HepG2 (cell line): Measurements from ENCODE around the gene CCDC73. TPM values are rescaled to one million over a fixed set of nuclear protein-coding genes. Genes with fewer than 3 reads are reported as not detected.

ENCODE experiments used
- BRD4 ChIP-seq: sonication (generic); formaldehyde crosslinking; IDR thresholded peaks from 2 replicates; pipeline ENCODE4 v1.4.0; 2020; ENCODE audit warnings: missing genetic modification reagents
- FOXA1 ChIP-seq, 2 experiments: fragments of 450-650 bp in 1 of 2; sonication (generic) in 1 of 2; formaldehyde crosslinking in 1 of 2; IDR thresholded peaks; 2 replicates each; pipeline versions ENCODE4 v1.4.0 to v1.6.1; 2016 to 2020; ENCODE audit warnings: missing genetic modification reagents in 1 of 2
- NFATC3 ChIP-seq: sonication (generic); formaldehyde crosslinking; IDR thresholded peaks from 2 replicates; pipeline ENCODE4 v1.5.1; 2020; ENCODE audit warnings: mild to moderate bottlenecking, missing genetic modification reagents
- PAWR ChIP-seq: sonication (generic); formaldehyde crosslinking; IDR thresholded peaks from 2 replicates; pipeline ENCODE4 v1.4.0; 2020; ENCODE audit warnings: missing genetic modification reagents, mild to moderate bottlenecking, borderline replicate concordance
- PHF8 ChIP-seq: sonication (generic); formaldehyde crosslinking; IDR thresholded peaks from 2 replicates; pipeline ENCODE4 v1.5.0; 2020; ENCODE audit warnings: missing genetic modification reagents
- RNF2 ChIP-seq: fragments of 450-650 bp; conservative IDR thresholded peaks from 2 replicates; pipeline ENCODE4 v1.6.1; 2016; ENCODE audit warnings: low read depth
- SP5 ChIP-seq: IDR thresholded peaks from 2 replicates; pipeline ENCODE4 v1.6.1; 2016; ENCODE audit warnings: low read depth, borderline replicate concordance
- SRSF4 ChIP-seq: fragments of 200-400 bp; formaldehyde crosslinking; IDR thresholded peaks from one replicate; pipeline ENCODE4 v1.6.1; 2018; ENCODE audit warnings: mild to moderate bottlenecking, low read depth, low read length, moderate library complexity; ENCODE audit not compliant: poor library complexity, severe bottlenecking
- ZNF468 ChIP-seq: sonication (generic); formaldehyde crosslinking; IDR thresholded peaks from 2 replicates; pipeline ENCODE4 v1.8.0; 2022; ENCODE audit warnings: mild to moderate bottlenecking, moderate library complexity, missing genetic modification reagents
- ZNF629 ChIP-seq: sonication (generic); formaldehyde crosslinking; conservative IDR thresholded peaks from 2 replicates; pipeline ENCODE4 v1.5.0; 2020; ENCODE audit warnings: missing genetic modification reagents
- ZNF747 ChIP-seq: sonication (generic); formaldehyde crosslinking; IDR thresholded peaks from 2 replicates; pipeline ENCODE4 v1.8.1; 2023; ENCODE audit warnings: missing genetic modification reagents, mild to moderate bottlenecking, borderline replicate concordance
- ZZZ3 ChIP-seq: sonication (generic); formaldehyde crosslinking; IDR thresholded peaks from 2 replicates; pipeline ENCODE4 v1.4.0; 2020; ENCODE audit warnings: missing genetic modification reagents, mild to moderate bottlenecking, borderline replicate concordance
- polyA plus RNA-seq, 8 experiments: library from polyadenylated mRNA; depleted of rRNA in 3 of 8; stranded (reverse) in 7 of 8; unstranded in 1 of 8; fragments of >200 nt; fragmentation: Illumina TruSeq in 4 of 8; extraction: Trizol in 4 of 8; gene quantifications; 2 replicates each; pipeline versions ENCODE4 v1.2.1 to v1.2.3, GENCODE V29; 2011 to 2016; ENCODE audit warnings: low read depth in 4 of 8, missing spikeins in 1 of 8, mixed read lengths in 1 of 8; ENCODE audit not compliant: insufficient read depth in 1 of 8
- total RNA-seq, 5 experiments: library from RNA; depleted of rRNA; stranded (reverse); fragments of >200 nt; fragmentation: Illumina TruSeq; extraction: Trizol; gene quantifications; 2 replicates each; pipeline ENCODE4 v1.2.3, GENCODE V29; 2016; ENCODE audit warnings: low read depth in 1 of 5
- TF ChIP-seq, protein P1 (sequence below): sonication (generic); formaldehyde crosslinking; IDR thresholded peaks from 2 replicates; pipeline ENCODE4 v1.4.0; 2020; ENCODE audit warnings: missing genetic modification reagents, low read depth, mild to moderate bottlenecking, borderline replicate concordance
- TF ChIP-seq, protein P2 (sequence below): sonication (generic); formaldehyde crosslinking; IDR thresholded peaks from 2 replicates; pipeline ENCODE4 v1.4.0; 2020; ENCODE audit warnings: missing genetic modification reagents
- TF ChIP-seq, protein P3 (sequence below): sonication (generic); formaldehyde crosslinking; IDR thresholded peaks from 2 replicates; pipeline ENCODE4 v1.4.0; 2020; ENCODE audit warnings: missing genetic modification reagents
- TF ChIP-seq, protein P4 (sequence below): fragments of 450-650 bp; IDR thresholded peaks from 2 replicates; pipeline ENCODE4 v1.6.1; 2016

The CCDC73 gene
- total and polyA plus RNA-seq, 2 of the 13 experiments (the other 11 are each of a cell fraction or from before 2014, with no cell fraction given) = 0.01 to 0.11 TPM

DNA sequence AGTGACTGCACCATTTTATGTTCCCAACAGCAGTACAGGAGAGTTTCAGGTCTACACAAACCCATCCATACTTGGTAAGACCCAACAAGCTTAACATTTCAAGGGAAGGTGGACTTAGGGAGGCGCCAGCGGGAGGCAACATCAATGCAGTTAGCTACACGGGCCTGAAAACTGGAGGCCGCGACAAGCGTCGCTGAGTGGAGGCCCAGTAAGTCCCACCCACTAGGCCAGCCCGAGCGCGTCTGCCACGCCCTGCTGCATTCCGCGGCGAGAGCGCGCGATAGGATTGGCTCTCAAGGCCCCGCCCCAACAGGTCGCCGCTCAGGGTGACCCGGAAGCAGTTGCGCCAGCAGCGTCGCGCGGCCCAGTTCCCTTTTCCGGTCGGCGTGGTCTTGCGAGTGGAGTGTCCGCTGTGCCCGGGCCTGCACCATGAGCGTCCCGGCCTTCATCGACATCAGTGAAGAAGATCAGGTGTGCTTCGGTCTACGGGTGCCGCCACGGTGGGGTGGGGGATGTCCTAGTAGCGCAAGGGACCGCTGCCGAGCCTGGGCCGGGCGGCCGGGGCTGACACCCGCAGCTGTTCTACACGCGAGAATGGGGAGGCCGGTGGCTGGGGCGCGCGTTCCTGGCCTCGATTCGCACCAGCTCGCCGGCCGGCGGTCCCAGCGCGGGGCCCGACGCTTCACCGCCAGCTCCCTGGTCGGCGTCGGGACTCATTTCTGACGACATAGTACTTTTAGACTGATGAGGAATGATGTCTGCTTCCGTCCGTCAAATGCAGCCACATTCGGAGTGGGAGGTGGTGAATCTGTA is 210.8 kb downstream of the CCDC73 start, which contains the start of gene EIF3M (continued):
- TF ChIP-seq, protein P1, sequence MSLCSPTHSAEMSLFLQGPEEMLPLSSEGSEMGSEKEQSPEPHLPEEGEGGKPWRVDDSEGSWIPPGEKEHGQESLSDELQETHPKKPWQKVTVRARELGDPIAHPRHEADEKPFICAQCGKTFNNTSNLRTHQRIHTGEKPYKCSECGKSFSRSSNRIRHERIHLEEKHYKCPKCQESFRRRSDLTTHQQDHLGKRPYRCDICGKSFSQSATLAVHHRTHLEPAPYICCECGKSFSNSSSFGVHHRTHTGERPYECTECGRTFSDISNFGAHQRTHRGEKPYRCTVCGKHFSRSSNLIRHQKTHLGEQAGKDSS = no peak; the same call in 1 of the 2 replicates
- TF ChIP-seq SP5 (CRISPR knock-in tag) (peak; percentile 94), FOXA1 (IDR thresholded peaks at IDR 0.05) (no peak), FOXA1 (CRISPR knock-in tag; IDR thresholded peaks at IDR 0.05) (no peak), PHF8 (CRISPR knock-in tag) (peak; percentile 99), SRSF4 (no peak), ZZZ3 (CRISPR knock-in tag) (peak; percentile 78; the same call in 1 of the 2 replicates), ZNF468 (CRISPR knock-in tag) (no peak), ZNF747 (CRISPR knock-in tag) (peak; percentile 92), NFATC3 (CRISPR knock-in tag) (no peak), ZNF629 (CRISPR knock-in tag) (peak; percentile 43; the same call in 1 of the 2 replicates), PAWR (CRISPR knock-in tag) (no peak), BRD4 (CRISPR knock-in tag) (peak; percentile 93), RNF2 (peak; percentile 86; the same call in 1 of the 2 replicates)
- TF ChIP-seq, protein P2, sequence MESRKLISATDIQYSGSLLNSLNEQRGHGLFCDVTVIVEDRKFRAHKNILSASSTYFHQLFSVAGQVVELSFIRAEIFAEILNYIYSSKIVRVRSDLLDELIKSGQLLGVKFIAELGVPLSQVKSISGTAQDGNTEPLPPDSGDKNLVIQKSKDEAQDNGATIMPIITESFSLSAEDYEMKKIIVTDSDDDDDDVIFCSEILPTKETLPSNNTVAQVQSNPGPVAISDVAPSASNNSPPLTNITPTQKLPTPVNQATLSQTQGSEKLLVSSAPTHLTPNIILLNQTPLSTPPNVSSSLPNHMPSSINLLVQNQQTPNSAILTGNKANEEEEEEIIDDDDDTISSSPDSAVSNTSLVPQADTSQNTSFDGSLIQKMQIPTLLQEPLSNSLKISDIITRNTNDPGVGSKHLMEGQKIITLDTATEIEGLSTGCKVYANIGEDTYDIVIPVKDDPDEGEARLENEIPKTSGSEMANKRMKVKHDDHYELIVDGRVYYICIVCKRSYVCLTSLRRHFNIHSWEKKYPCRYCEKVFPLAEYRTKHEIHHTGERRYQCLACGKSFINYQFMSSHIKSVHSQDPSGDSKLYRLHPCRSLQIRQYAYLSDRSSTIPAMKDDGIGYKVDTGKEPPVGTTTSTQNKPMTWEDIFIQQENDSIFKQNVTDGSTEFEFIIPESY (CRISPR knock-in tag) = no peak
- TF ChIP-seq, protein P3, sequence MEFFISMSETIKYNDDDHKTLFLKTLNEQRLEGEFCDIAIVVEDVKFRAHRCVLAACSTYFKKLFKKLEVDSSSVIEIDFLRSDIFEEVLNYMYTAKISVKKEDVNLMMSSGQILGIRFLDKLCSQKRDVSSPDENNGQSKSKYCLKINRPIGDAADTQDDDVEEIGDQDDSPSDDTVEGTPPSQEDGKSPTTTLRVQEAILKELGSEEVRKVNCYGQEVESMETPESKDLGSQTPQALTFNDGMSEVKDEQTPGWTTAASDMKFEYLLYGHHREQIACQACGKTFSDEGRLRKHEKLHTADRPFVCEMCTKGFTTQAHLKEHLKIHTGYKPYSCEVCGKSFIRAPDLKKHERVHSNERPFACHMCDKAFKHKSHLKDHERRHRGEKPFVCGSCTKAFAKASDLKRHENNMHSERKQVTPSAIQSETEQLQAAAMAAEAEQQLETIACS (CRISPR knock-in tag) = peak; percentile 49; the same call in 1 of the 2 replicates
- TF ChIP-seq, protein P4, sequence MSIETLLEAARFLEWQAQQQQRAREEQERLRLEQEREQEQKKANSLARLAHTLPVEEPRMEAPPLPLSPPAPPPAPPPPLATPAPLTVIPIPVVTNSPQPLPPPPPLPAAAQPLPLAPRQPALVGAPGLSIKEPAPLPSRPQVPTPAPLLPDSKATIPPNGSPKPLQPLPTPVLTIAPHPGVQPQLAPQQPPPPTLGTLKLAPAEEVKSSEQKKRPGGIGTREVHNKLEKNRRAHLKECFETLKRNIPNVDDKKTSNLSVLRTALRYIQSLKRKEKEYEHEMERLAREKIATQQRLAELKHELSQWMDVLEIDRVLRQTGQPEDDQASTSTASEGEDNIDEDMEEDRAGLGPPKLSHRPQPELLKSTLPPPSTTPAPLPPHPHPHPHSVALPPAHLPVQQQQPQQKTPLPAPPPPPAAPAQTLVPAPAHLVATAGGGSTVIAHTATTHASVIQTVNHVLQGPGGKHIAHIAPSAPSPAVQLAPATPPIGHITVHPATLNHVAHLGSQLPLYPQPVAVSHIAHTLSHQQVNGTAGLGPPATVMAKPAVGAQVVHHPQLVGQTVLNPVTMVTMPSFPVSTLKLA = peak; percentile 53
